Endothelial cell of coronary artery (primary cell): ENCODE results near the gene SCGB1A1. TPM values are rescaled to one million over a fixed set of nuclear protein-coding genes. Genes with fewer than 3 reads are reported as not detected.

Source experiments
- total RNA-seq: library from RNA; depleted of rRNA; stranded (reverse); fragments of >200 nt; gene quantifications from 2 replicates; pipeline ENCODE4 v1.2.3, GENCODE V29; 2014

Gene SCGB1A1, protein sequence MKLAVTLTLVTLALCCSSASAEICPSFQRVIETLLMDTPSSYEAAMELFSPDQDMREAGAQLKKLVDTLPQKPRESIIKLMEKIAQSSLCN
- not detected in 2 replicates for total RNA-seq

GRCh38 chr11:62418733-62419132 is at the start of gene SCGB1A1:
Gene SCGB1A1, plus strand, starts transcription at chr11:62419033. Its CDS starts 63 bp downstream, at chr11:62419096.

Other genes starting within 250 kb of the SCGB1A1 start
- gene SCGB1D1, start 228.8 kb upstream of the SCGB1A1 start, total RNA-seq = not detected in 2 replicates
- gene SCGB2A1, start 210.4 kb upstream of the SCGB1A1 start, total RNA-seq = not detected in 2 replicates
- not detected in 2 replicates for gene SCGB1D2, start 176.8 kb upstream of the SCGB1A1 start, total RNA-seq
- not detected in 2 replicates for gene SCGB2A2, start 148.9 kb upstream of the SCGB1A1 start, total RNA-seq
- not detected in 2 replicates for gene SCGB1D4, start 120.0 kb upstream of the SCGB1A1 start, total RNA-seq
- gene ASRGL1, start 81.6 kb upstream of the SCGB1A1 start, total RNA-seq = 28.3 and 33.5 TPM in 2 replicates
- 414 and 532 TPM in 2 replicates for gene AHNAK, start 127.8 kb downstream of the SCGB1A1 start, total RNA-seq
- 1,547 and 1,726 TPM in 2 replicates for gene EEF1G, start 154.9 kb downstream of the SCGB1A1 start, total RNA-seq
- gene TUT1, start 172.5 kb downstream of the SCGB1A1 start, total RNA-seq = 8.8 and 9.6 TPM in 2 replicates
- gene MTA2, start 182.8 kb downstream of the SCGB1A1 start, total RNA-seq = 158 and 226 TPM in 2 replicates
- gene EML3, start 193.7 kb downstream of the SCGB1A1 start, total RNA-seq = 24.2 and 30.8 TPM in 2 replicates
- gene ROM1, start 194.2 kb downstream of the SCGB1A1 start, total RNA-seq = 7.3 and 8.5 TPM in 2 replicates
- 12.6 and 20.0 TPM in 2 replicates for gene B3GAT3, start 203.0 kb downstream of the SCGB1A1 start, total RNA-seq
- gene GANAB, start 227.6 kb downstream of the SCGB1A1 start, total RNA-seq = 190 and 269 TPM in 2 replicates
- 21.1 and 21.5 TPM in 2 replicates for gene INTS5, start 234.3 kb downstream of the SCGB1A1 start, total RNA-seq
- gene C11orf98, start 246.2 kb downstream of the SCGB1A1 start, total RNA-seq = 46.1 and 53.0 TPM in 2 replicates
- gene CSKMT, start 246.3 kb downstream of the SCGB1A1 start, total RNA-seq = 7.4 and 12.7 TPM in 2 replicates